T follicular helper cell (primary cell): Measurements from ENCODE around the gene PRRT4.

Experiments used
- DNase-seq: peaks from one replicate; pipeline ENCODE4 v3.0.0-alpha.2; 2020; ENCODE audit warnings: low read depth
- total RNA-seq, 2 experiments: gene quantifications; one replicate each; lab custom pipeline; 2026; lab: John Stamatoyannopoulos, UW

PRRT4 gene
- 0.24 to 0.61 reads per million in 2 experiments for total RNA-seq

GRCh38 chr7:128361411-128362379 is at the start of gene PRRT4:
Gene PRRT4, minus strand, starts transcription at chr7:128361690.
- DNase-seq = peak; percentile 40

GRCh38 chr7:128410451-128410753 is 48.9 kb upstream of the PRRT4 start:
- DNase-seq = no peak

GRCh38 chr7:128409596-128410450 is 48.3 kb upstream of the PRRT4 start, which contains the start of gene IMPDH1:
Gene IMPDH1, minus strand, starts transcription at chr7:128409982. Its CDS starts 81 bp downstream, at chr7:128409901.
- DNase-seq = peak; percentile 77

- no peak for DNase-seq
Measured at GRCh38 chr7:128408709-128409595, 47.5 kb upstream of the PRRT4 start.

GRCh38 chr7:128407751-128408708 is 46.5 kb upstream of the PRRT4 start:
- DNase-seq = no peak

- DNase-seq = no peak
Measured at GRCh38 chr7:128407233-128407589, 45.7 kb upstream of the PRRT4 start.

- DNase-seq = no peak
Measured at GRCh38 chr7:128406314-128407232, 45.1 kb upstream of the PRRT4 start.

GRCh38 chr7:128405471-128406313 is 44.2 kb upstream of the PRRT4 start:
- peak; percentile 48 for DNase-seq

GRCh38 chr7:128404886-128405470 is 43.5 kb upstream of the PRRT4 start:
- DNase-seq = no peak

GRCh38 chr7:128404143-128404681 is 42.7 kb upstream of the PRRT4 start:
- DNase-seq = no peak

- no peak for DNase-seq
Measured at GRCh38 chr7:128403676-128404075, 42.2 kb upstream of the PRRT4 start.

GRCh38 chr7:128402356-128402755 is 40.9 kb upstream of the PRRT4 start:
- DNase-seq = no peak

- DNase-seq = no peak
Measured at GRCh38 chr7:128400566-128400965, 39.1 kb upstream of the PRRT4 start.

- no peak for DNase-seq
Measured at GRCh38 chr7:128399991-128400390, 38.5 kb upstream of the PRRT4 start.

- DNase-seq = no peak
Measured at GRCh38 chr7:128398841-128399135, 37.3 kb upstream of the PRRT4 start.

- no peak for DNase-seq
Measured at GRCh38 chr7:128398016-128398840, 36.7 kb upstream of the PRRT4 start.

- no peak for DNase-seq
Measured at GRCh38 chr7:128396357-128396756, 34.9 kb upstream of the PRRT4 start.
